ENCODE measurements around the gene CADM1.
"Not testable (repeated sequence)": the region's sequence is repeated elsewhere in the genome, so short reads cannot be mapped to it uniquely, and the experiment has no call there.

Gene CADM1

GRCh38 chr11:115476463-115477286, 27.5 kb downstream of the CADM1 start:
- DNase-seq (ENCODE audit: low read depth), result no peak

- DNase-seq (ENCODE audit: low read depth), result no peak
Measured at GRCh38 chr11:115475564-115475963, 28.7 kb downstream of the CADM1 start.

- DNase-seq (ENCODE audit: low read depth), result not testable (repeated sequence)
Measured at GRCh38 chr11:115474306-115474705, 29.9 kb downstream of the CADM1 start.

- no peak for DNase-seq (ENCODE audit: low read depth)
Measured at GRCh38 chr11:115473167-115473566, 31.0 kb downstream of the CADM1 start.

- DNase-seq (ENCODE audit: low read depth), result no peak
Measured at GRCh38 chr11:115471367-115471766, 32.8 kb downstream of the CADM1 start.

GRCh38 chr11:115470928-115471327, 33.3 kb downstream of the CADM1 start:
- no peak for DNase-seq (ENCODE audit: low read depth)

GRCh38 chr11:115469361-115469760, 34.9 kb downstream of the CADM1 start:
- DNase-seq (ENCODE audit: low read depth), result no peak

- no peak for DNase-seq (ENCODE audit: low read depth)
Measured at GRCh38 chr11:115466122-115466521, 38.1 kb downstream of the CADM1 start.

- DNase-seq (ENCODE audit: low read depth), result no peak
Measured at GRCh38 chr11:115464269-115464668, 39.9 kb downstream of the CADM1 start.

- no peak for DNase-seq (ENCODE audit: low read depth)
Measured at GRCh38 chr11:115463606-115464005, 40.6 kb downstream of the CADM1 start.

GRCh38 chr11:115462757-115463156, 41.5 kb downstream of the CADM1 start:
- DNase-seq (ENCODE audit: low read depth), result no peak

- no peak for DNase-seq (ENCODE audit: low read depth)
Measured at GRCh38 chr11:115462004-115462541, 42.1 kb downstream of the CADM1 start.

GRCh38 chr11:115460512-115460911, 43.7 kb downstream of the CADM1 start:
- no peak for DNase-seq (ENCODE audit: low read depth)

GRCh38 chr11:115459563-115459962, 44.7 kb downstream of the CADM1 start:
- no peak for DNase-seq (ENCODE audit: low read depth)

GRCh38 chr11:115458877-115459276, 45.3 kb downstream of the CADM1 start:
- no peak for DNase-seq (ENCODE audit: low read depth)

- no peak for DNase-seq (ENCODE audit: low read depth)
Measured at GRCh38 chr11:115456019-115456418, 48.2 kb downstream of the CADM1 start.

GRCh38 chr11:115455613-115456012, 48.6 kb downstream of the CADM1 start:
- no peak for DNase-seq (ENCODE audit: low read depth)

- DNase-seq (ENCODE audit: low read depth), result no peak
Measured at GRCh38 chr11:115454525-115454924, 49.7 kb downstream of the CADM1 start.

- no peak for DNase-seq (ENCODE audit: low read depth)
Measured at GRCh38 chr11:115453693-115454490, 50.3 kb downstream of the CADM1 start.

- no peak for DNase-seq (ENCODE audit: low read depth)
Measured at GRCh38 chr11:115452241-115452640, 52.0 kb downstream of the CADM1 start.

GRCh38 chr11:115450519-115450918, 53.7 kb downstream of the CADM1 start:
- no peak for DNase-seq (ENCODE audit: low read depth)

- DNase-seq (ENCODE audit: low read depth), result no peak
Measured at GRCh38 chr11:115447273-115447864, 56.8 kb downstream of the CADM1 start.

- no peak for DNase-seq (ENCODE audit: low read depth)
Measured at GRCh38 chr11:115446214-115446613, 58.0 kb downstream of the CADM1 start.
